Gastroesophageal sphincter (tissue), 4 donors: Measurements from ENCODE around the gene ETAA1. TPM values are rescaled to one million over a fixed set of nuclear protein-coding genes. Genes with fewer than 3 reads are reported as not detected.

Experiments
- ATAC-seq: fragments of 150-250 bp; one replicate; pipeline ENCODE4 v1.9.1; 2016; ENCODE audit warnings: mild to moderate bottlenecking, moderate library complexity
- H3K27ac ChIP-seq, 4 donors: fragments of 200-600 bp; sonication (generic) in 3 of 4; 1 replicate in 3 of 4; 2 replicates in 1 of 4; pipeline ENCODE4 v1.5.1; 2016 to 2019
- H3K27me3 ChIP-seq: fragments of 200-600 bp; sonication (generic); one replicate; pipeline ENCODE4 v1.5.1; 2019
- H3K36me3 ChIP-seq, 2 donors: fragments of 200-600 bp; sonication (generic); one replicate each; pipeline ENCODE4 v1.5.1; 2019; ENCODE audit warnings: control low read depth in 1 of 2
- H3K4me1 ChIP-seq, 3 donors: fragments of 200-600 bp; sonication (generic); 1 replicate in 2 of 3; 2 replicates in 1 of 3; pipeline ENCODE4 v1.5.1; 2016 to 2019; ENCODE audit warnings: control low read depth in 2 of 3
- H3K4me3 ChIP-seq, 2 donors: fragments of 200-600 bp; sonication (generic); one replicate each; pipeline ENCODE4 v1.5.1; 2019; ENCODE audit warnings: mild to moderate bottlenecking in 1 of 2, moderate library complexity in 1 of 2
- H3K9me3 ChIP-seq, 3 donors: fragments of 200-600 bp; sonication (generic); one replicate each; pipeline ENCODE4 v1.5.1; 2017 to 2019; ENCODE audit warnings: control low read depth in 2 of 3
- CTCF ChIP-seq, 4 experiments: fragments of 200-600 bp in 2 of 4; fragments of 450-650 bp in 2 of 4; sonication (generic) in 1 of 4; IDR thresholded peaks; one replicate each; pipeline ENCODE4 v1.5.1; 2017 to 2019; ENCODE audit warnings: antibody characterized with exemption in 4 of 4, mild to moderate bottlenecking in 2 of 4, moderate library complexity in 2 of 4
- EP300 ChIP-seq: sonication (generic); formaldehyde crosslinking; IDR thresholded peaks from one replicate; pipeline ENCODE4 v1.6.1; 2017; ENCODE audit warnings: antibody characterized with exemption, mild to moderate bottlenecking
- POLR2A ChIP-seq, 2 donors: fragments of 450-650 bp; IDR thresholded peaks; one replicate each; pipeline ENCODE4 v1.6.1; 2017; ENCODE audit warnings: antibody characterized with exemption in 2 of 2, mild to moderate bottlenecking in 2 of 2, moderate library complexity in 1 of 2
- POLR2AphosphoS5 ChIP-seq: sonication (generic); formaldehyde crosslinking; IDR thresholded peaks from one replicate; pipeline ENCODE4 v1.6.1; 2017; ENCODE audit warnings: antibody characterized with exemption
- WGBS, 2 donors: methylation state at CpG; one replicate each; pipeline ENCODE4 v1.1.5; 2018; ENCODE audit warnings: low coverage in 1 of 2; 5-methylcytosine and 5-hydroxymethylcytosine counted together
- total RNA-seq, 4 donors: library from RNA; depleted of rRNA; stranded (reverse); fragments of >200 nt; gene quantifications; one replicate each; pipeline ENCODE4 v1.1.0, GENCODE V29; 2016

The ETAA1 gene
- total RNA-seq, 4 donors from 2014 or later: 16.6 to 26.6 (median 23.0) TPM

- Histone ChIP-seq H3K9me3 (peaks cover 0 to 12% (median 0%) of the 10 kb centered on the region in 3 donors), H3K36me3 (no peaks in the 10 kb centered on the region), H3K27me3 (no peaks in the 10 kb centered on the region), H3K27ac (no peak overlapping the region), H3K4me1 (no peaks in the 10 kb centered on the region), H3K4me3 (no peak overlapping the region)
- TF ChIP-seq POLR2A (IDR thresholded peaks at IDR 0.05): no peak
- TF ChIP-seq CTCF (IDR thresholded peaks at IDR 0.05): no peak
- TF ChIP-seq EP300: no peak
- TF ChIP-seq POLR2AphosphoS5: no peak
- no peak for ATAC-seq
- WGBS, 2 donors: 94% methylated on average over 1 of the region's 1 CpG; no CpG with 5 or more reads in 1 of the 2 donors
Observed at GRCh38 chr2:67423489-67423888, 26.4 kb downstream of the ETAA1 start.

- 85 to 100% methylated on average over 1 to 4 of the region's 4 CpGs for WGBS, 2 donors
- no peaks in the 10 kb centered on the region for H3K27me3 ChIP-seq
- H3K9me3 ChIP-seq: peaks cover 0 to 4% (median 2%) of the 10 kb centered on the region in 3 donors
- ATAC-seq: no peak
- TF ChIP-seq POLR2A (IDR thresholded peaks at IDR 0.05): no peak
- TF ChIP-seq EP300: no peak
- no peak for TF ChIP-seq POLR2AphosphoS5
- TF ChIP-seq CTCF (IDR thresholded peaks at IDR 0.05): no peak
- no peaks in the 10 kb centered on the region for H3K4me1 ChIP-seq
- H3K4me3 ChIP-seq: no peak overlapping the region
- no peak overlapping the region for H3K27ac ChIP-seq
- no peaks in the 10 kb centered on the region for H3K36me3 ChIP-seq
Observed at GRCh38 chr2:67436221-67436620, 39.1 kb downstream of the ETAA1 start.

- Histone ChIP-seq H3K27me3 (no peaks in the 10 kb centered on the region), H3K27ac (no peak overlapping the region), H3K9me3 (peaks cover 0 to 2% (median 0%) of the 10 kb centered on the region in 3 donors), H3K36me3 (no peaks in the 10 kb centered on the region), H3K4me1 (no peaks in the 10 kb centered on the region), H3K4me3 (no peak overlapping the region)
- ATAC-seq: no peak
- TF ChIP-seq POLR2AphosphoS5: no peak
- TF ChIP-seq POLR2A (IDR thresholded peaks at IDR 0.05): no peak
- TF ChIP-seq CTCF (IDR thresholded peaks at IDR 0.05): no peak
- no peak for TF ChIP-seq EP300
- WGBS, 2 donors: 75 to 82% methylated on average over 1 of the region's 1 CpG
Observed at GRCh38 chr2:67437114-67437513, 40.0 kb downstream of the ETAA1 start.

GRCh38 chr2:67438337-67438736, 41.2 kb downstream of the ETAA1 start:
- no peaks in the 10 kb centered on the region for H3K27me3 ChIP-seq
- no peak for ATAC-seq
- no peak overlapping the region for H3K4me3 ChIP-seq
- H3K9me3 ChIP-seq: peaks cover 0 to under 1% (median under 1%) of the 10 kb centered on the region in 3 donors
- 74 to 83% methylated on average over 2 of the region's 2 CpGs for WGBS, 2 donors
- H3K4me1 ChIP-seq: no peaks in the 10 kb centered on the region
- TF ChIP-seq POLR2AphosphoS5 (no peak), CTCF (IDR thresholded peaks at IDR 0.05) (no peak), EP300 (no peak), POLR2A (IDR thresholded peaks at IDR 0.05) (no peak)
- no peak overlapping the region for H3K27ac ChIP-seq
- H3K36me3 ChIP-seq: no peaks in the 10 kb centered on the region

GRCh38 chr2:67445652-67446268, 48.6 kb downstream of the ETAA1 start:
- Histone ChIP-seq H3K27me3 (no peaks in the 10 kb centered on the region), H3K27ac (peak overlapping the region in 2 of 4 donors; percentile 4 to 58), H3K36me3 (no peaks in the 10 kb centered on the region), H3K9me3 (peaks cover 0 to 7% (median 3%) of the 10 kb centered on the region in 3 donors), H3K4me3 (no peak overlapping the region), H3K4me1 (peaks cover 0 to 20% (median 9%) of the 10 kb centered on the region in 3 donors)
- WGBS, 2 donors: 20 to 38% methylated on average over 5 of the region's 5 CpGs
- TF ChIP-seq POLR2A (IDR thresholded peaks at IDR 0.05) (no peak), EP300 (no peak), POLR2AphosphoS5 (no peak), CTCF (IDR thresholded peaks at IDR 0.05) (no peak)
- ATAC-seq: no peak
